ENCODE measurements around the gene FHOD1. TPM values are rescaled to one million over a fixed set of nuclear protein-coding genes. Genes with fewer than 3 reads are reported as not detected.

FHOD1 gene
- total RNA-seq, 1 experiment from 2014 or later, result 33.1 TPM

DNA sequence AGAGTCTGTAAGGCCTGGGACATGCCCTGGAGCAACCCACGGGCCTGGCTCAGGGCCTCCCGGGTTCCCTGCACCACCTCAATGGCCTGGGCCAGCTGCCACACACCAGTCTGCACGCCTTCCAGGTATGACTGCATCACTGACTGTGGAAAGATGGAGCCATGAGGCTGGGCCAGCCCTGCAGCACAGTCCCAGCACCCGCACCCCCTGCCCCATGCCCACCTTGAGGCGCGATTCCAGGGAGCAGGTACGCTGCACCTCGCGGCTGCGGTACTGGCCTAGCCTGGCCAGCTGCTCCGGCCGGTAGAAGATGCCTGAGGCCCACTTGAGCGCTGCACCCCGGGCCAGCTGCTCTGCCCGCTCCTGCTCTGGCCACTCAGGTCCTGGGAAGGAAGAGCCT lies 58.5 kb downstream of the FHOD1 start:
- no peak for DNase-seq
- Histone ChIP-seq H3K9ac (ENCODE audit: low read length) (no peak overlapping the region), H4K20me1 (ENCODE audit: insufficient read depth, low read depth, low read length) (peaks cover 17% of the 10 kb centered on the region), H3K4me3 (ENCODE audit: low read length) (no peak overlapping the region), H3K4me2 (ENCODE audit: low read depth, low read length, poor library complexity, severe bottlenecking) (no peak overlapping the region), H3K36me3 (ENCODE audit: insufficient read depth, low read length) (peaks cover 6% of the 10 kb centered on the region; the same call in 1 of the 2 replicates), H3K27ac (ENCODE audit: low read length) (no peak overlapping the region), H3K9me2 (replicated peaks; ENCODE audit: insufficient read depth, low read length) (no peaks in the 10 kb centered on the region), H2AFZ (ENCODE audit: low read length) (no peak overlapping the region), H3K79me2 (ENCODE audit: low read length) (peaks cover 18% of the 10 kb centered on the region), H3K27me3 (ENCODE audit: low read length) (no peaks in the 10 kb centered on the region), H3K4me1 (ENCODE audit: low read length) (peaks cover 20% of the 10 kb centered on the region), H3K9me3 (ENCODE audit: low read length) (no peaks in the 10 kb centered on the region)

DNA sequence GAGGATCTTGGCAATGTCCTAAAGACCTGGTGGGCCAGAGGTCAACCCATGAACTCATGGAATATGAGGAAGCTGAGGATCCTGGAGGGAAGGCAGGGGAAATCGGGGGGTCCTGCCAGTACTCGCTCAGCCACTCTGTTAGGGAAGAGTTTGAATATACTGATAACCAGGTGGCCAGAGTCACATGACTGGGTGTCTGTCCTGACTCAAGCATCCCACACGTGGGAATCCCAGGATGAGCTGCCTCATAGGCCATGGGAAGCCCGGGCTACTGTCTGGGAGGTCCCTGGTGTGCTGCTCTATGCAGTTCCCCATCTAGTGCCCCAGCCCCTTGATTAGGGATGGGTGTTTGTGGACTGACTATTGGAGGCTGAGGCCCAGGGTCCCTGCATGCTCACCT lies 59.0 kb downstream of the FHOD1 start:
- no peak for DNase-seq
- H4K20me1 ChIP-seq (ENCODE audit: insufficient read depth, low read depth, low read length), result peaks cover 12% of the 10 kb centered on the region
- peaks cover 1% of the 10 kb centered on the region; the same call in 1 of the 2 replicates for H3K36me3 ChIP-seq (ENCODE audit: insufficient read depth, low read length)
- H3K4me2 ChIP-seq (ENCODE audit: low read depth, low read length, poor library complexity, severe bottlenecking), result no peak overlapping the region
- H2AFZ ChIP-seq (ENCODE audit: low read length), result no peak overlapping the region
- H3K9me2 ChIP-seq (replicated peaks; ENCODE audit: insufficient read depth, low read length), result no peaks in the 10 kb centered on the region
- peaks cover 16% of the 10 kb centered on the region for H3K4me1 ChIP-seq (ENCODE audit: low read length)
- no peak overlapping the region for H3K9ac ChIP-seq (ENCODE audit: low read length)
- no peak overlapping the region for H3K27ac ChIP-seq (ENCODE audit: low read length)
- H3K9me3 ChIP-seq (ENCODE audit: low read length), result no peaks in the 10 kb centered on the region
- no peaks in the 10 kb centered on the region for H3K27me3 ChIP-seq (ENCODE audit: low read length)
- H3K4me3 ChIP-seq (ENCODE audit: low read length), result no peak overlapping the region
- peaks cover 13% of the 10 kb centered on the region for H3K79me2 ChIP-seq (ENCODE audit: low read length)

DNA sequence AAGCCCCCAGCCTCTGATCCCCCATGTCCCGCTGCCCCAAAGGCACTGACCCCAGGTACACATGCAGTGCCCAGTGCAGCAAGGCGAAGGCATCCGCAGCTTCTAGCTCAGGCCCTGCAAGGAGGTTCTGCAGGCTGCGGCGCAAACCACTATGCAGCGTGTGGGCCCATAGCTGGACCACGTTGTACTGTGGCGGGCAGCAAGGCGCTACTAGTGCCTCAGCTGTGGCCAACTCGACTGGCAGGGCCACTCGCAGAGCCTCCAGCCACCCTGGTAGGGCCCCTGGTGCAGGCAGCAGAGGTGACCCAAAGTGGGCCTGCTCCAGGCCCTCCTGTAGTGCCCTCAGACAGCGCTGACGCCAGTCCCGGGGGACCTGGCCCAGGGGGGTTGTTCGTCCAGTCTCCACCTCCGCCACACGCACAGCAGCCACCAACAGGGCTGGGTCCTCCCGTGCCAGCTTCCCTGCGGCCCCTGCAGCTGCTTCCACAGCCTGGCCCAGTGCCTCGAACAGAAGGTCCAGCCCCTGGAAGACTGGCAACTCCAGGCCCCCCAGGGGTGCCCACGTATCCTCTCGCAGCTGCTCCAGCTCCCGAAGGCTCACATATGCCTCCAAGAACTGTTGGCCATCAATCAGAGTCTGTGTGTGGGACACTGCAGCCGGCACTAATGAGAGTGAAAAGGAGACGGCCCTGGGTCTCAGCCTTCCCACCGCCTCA lies 59.9 kb downstream of the FHOD1 start:
- H3K9me3 ChIP-seq (ENCODE audit: low read length), result no peaks in the 10 kb centered on the region
- no peak overlapping the region for H3K27ac ChIP-seq (ENCODE audit: low read length)
- H2AFZ ChIP-seq (ENCODE audit: low read length), result no peak overlapping the region
- no peak overlapping the region for H3K9ac ChIP-seq (ENCODE audit: low read length)
- no peaks in the 10 kb centered on the region for H3K36me3 ChIP-seq (ENCODE audit: insufficient read depth, low read length)
- peaks cover 19% of the 10 kb centered on the region for H3K4me1 ChIP-seq (ENCODE audit: low read length)
- H4K20me1 ChIP-seq (ENCODE audit: insufficient read depth, low read depth, low read length), result peaks cover 2% of the 10 kb centered on the region; the same call in 1 of the 2 replicates
- H3K4me3 ChIP-seq (ENCODE audit: low read length), result no peak overlapping the region
- no peak overlapping the region for H3K4me2 ChIP-seq (ENCODE audit: low read depth, low read length, poor library complexity, severe bottlenecking)
- peaks cover 3% of the 10 kb centered on the region for H3K79me2 ChIP-seq (ENCODE audit: low read length)
- no peaks in the 10 kb centered on the region for H3K27me3 ChIP-seq (ENCODE audit: low read length)
- DNase-seq, result no peak
- H3K9me2 ChIP-seq (replicated peaks; ENCODE audit: insufficient read depth, low read length), result no peaks in the 10 kb centered on the region

DNA sequence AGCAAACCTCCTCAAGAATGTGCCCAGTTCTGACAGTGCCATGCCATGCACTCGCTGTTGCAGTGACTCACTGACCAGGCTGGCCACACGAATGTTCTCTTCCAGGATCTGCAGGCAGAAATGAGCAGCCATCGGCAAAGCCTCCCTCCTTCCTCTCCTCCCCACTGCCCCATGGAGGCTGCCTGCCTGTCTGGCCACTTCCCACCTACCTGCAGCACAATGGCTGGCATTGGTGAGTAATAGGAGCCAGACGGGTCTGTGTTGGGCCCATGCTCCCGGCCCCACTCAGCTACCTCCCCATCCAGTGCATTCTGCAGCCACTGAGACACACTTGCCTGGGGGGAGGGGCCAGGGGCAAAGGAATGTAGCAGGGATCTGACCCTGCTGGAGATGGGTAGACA lies 60.7 kb downstream of the FHOD1 start:
- no peaks in the 10 kb centered on the region for H3K79me2 ChIP-seq (ENCODE audit: low read length)
- H3K4me1 ChIP-seq (ENCODE audit: low read length), result peaks cover 22% of the 10 kb centered on the region
- no peak overlapping the region for H3K9ac ChIP-seq (ENCODE audit: low read length)
- H3K9me3 ChIP-seq (ENCODE audit: low read length), result no peaks in the 10 kb centered on the region
- H3K9me2 ChIP-seq (replicated peaks; ENCODE audit: insufficient read depth, low read length), result no peaks in the 10 kb centered on the region
- no peaks in the 10 kb centered on the region for H3K27me3 ChIP-seq (ENCODE audit: low read length)
- no peak for DNase-seq
- H2AFZ ChIP-seq (ENCODE audit: low read length), result no peak overlapping the region
- no peaks in the 10 kb centered on the region for H3K36me3 ChIP-seq (ENCODE audit: insufficient read depth, low read length)
- H3K27ac ChIP-seq (ENCODE audit: low read length), result no peak overlapping the region
- H4K20me1 ChIP-seq (ENCODE audit: insufficient read depth, low read depth, low read length), result no peaks in the 10 kb centered on the region
- H3K4me2 ChIP-seq (ENCODE audit: low read depth, low read length, poor library complexity, severe bottlenecking), result no peak overlapping the region
- no peak overlapping the region for H3K4me3 ChIP-seq (ENCODE audit: low read length)

DNA sequence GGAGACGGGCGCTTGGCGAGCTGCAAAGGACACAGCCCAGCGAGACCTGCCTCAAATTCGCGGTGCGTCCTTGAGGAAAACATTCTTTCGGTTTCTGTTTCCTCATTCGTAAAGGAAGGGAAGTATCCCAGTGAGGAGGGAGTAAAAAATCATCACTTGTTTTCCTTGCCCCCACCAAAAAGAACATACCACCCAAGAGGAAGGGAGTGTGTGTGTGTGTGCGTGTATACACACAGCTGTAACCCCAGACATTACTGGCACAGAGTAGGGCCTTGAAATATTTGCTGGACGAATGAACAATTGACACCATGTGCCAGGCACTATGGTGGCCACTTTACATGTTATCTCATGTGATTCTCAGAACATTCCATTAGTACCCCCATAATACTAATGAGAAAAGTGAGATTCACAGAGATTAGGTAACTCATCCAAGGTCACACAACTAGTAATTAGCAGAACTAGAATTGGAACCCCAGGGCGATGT lies 61.6 kb downstream of the FHOD1 start:
- Histone ChIP-seq H3K27ac (ENCODE audit: low read length) (no peak overlapping the region), H3K36me3 (ENCODE audit: insufficient read depth, low read length) (no peaks in the 10 kb centered on the region), H3K79me2 (ENCODE audit: low read length) (no peaks in the 10 kb centered on the region), H3K9me3 (ENCODE audit: low read length) (no peaks in the 10 kb centered on the region), H3K4me1 (ENCODE audit: low read length) (peaks cover 22% of the 10 kb centered on the region), H3K4me2 (ENCODE audit: low read depth, low read length, poor library complexity, severe bottlenecking) (no peak overlapping the region), H3K9me2 (replicated peaks; ENCODE audit: insufficient read depth, low read length) (no peaks in the 10 kb centered on the region), H4K20me1 (ENCODE audit: insufficient read depth, low read depth, low read length) (no peaks in the 10 kb centered on the region), H3K9ac (ENCODE audit: low read length) (no peak overlapping the region), H2AFZ (ENCODE audit: low read length) (no peak overlapping the region), H3K27me3 (ENCODE audit: low read length) (no peaks in the 10 kb centered on the region), H3K4me3 (ENCODE audit: low read length) (no peak overlapping the region)
- DNase-seq, result no peak

DNA sequence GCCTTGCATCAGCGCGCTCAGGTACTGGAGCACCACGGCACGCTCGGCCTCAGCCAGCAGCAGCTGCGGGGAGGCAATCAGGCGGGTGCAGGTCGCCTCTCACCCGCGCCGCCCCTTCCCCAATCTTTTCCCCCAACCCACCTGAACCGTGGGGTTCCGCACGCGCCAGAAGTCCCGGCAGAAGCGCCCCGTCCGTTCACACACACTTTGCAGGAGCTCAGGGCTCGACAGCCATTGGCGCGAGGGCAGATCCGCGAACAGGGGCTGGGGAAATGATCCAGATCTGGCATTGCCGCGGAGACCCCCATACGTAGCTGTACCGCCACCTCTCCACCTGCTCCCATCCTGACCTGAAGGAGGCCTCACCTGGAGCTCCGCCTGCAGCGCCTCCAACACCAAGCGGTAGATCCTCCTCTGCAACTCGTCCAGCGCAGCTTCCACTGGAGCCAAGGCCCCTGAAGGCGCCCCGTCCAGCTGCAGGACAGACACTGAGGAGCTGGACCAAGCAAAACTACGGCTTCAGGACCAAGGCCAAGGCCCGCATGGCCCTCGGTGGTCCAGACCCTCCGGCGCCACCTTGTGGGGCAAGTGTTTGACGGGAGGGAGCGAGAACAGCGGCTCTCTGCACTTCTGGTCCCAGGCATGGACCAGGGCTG lies 62.2 kb downstream of the FHOD1 start:
- no peaks in the 10 kb centered on the region for H3K27me3 ChIP-seq (ENCODE audit: low read length)
- peaks cover 22% of the 10 kb centered on the region for H3K4me1 ChIP-seq (ENCODE audit: low read length)
- no peak overlapping the region for H3K9ac ChIP-seq (ENCODE audit: low read length)
- peak overlapping the region; percentile 94 for H3K4me2 ChIP-seq (ENCODE audit: low read depth, low read length, poor library complexity, severe bottlenecking)
- peak; percentile 92 for DNase-seq
- H3K79me2 ChIP-seq (ENCODE audit: low read length), result no peaks in the 10 kb centered on the region
- no peak overlapping the region for H3K27ac ChIP-seq (ENCODE audit: low read length)
- no peaks in the 10 kb centered on the region for H3K36me3 ChIP-seq (ENCODE audit: insufficient read depth, low read length)
- H2AFZ ChIP-seq (ENCODE audit: low read length), result no peak overlapping the region
- no peaks in the 10 kb centered on the region for H3K9me3 ChIP-seq (ENCODE audit: low read length)
- H3K4me3 ChIP-seq (ENCODE audit: low read length), result no peak overlapping the region; the same call in 1 of the 2 replicates
- no peaks in the 10 kb centered on the region for H4K20me1 ChIP-seq (ENCODE audit: insufficient read depth, low read depth, low read length)
- H3K9me2 ChIP-seq (replicated peaks; ENCODE audit: insufficient read depth, low read length), result no peaks in the 10 kb centered on the region

DNA sequence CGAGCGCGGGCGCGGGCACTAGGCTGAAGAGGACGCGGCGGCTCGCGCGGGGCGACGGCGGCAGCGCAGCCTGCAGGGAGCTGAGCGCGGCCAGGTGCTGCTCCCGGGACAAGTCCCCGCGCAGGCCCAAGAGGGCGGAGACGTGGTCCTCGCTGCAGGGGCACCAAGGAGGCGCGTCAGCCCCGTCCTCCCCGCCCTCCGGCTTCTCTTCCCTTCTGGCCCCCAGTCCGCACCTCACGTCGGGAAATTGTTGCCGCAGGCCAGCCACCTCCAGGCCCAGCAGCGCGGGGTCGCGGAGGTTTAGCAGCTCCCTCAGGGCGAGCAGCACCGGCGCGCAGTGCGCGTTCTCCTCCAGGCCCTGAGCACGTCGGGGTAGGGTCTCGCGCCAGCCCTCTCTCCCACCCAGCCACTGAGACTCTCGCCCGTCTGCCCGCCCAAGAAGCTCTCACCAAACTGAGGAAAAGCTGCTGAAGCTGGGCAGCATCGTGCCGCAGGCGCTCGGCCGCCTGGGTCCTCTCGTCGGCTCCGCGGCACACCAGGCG lies 62.8 kb downstream of the FHOD1 start:
- no peaks in the 10 kb centered on the region for H3K79me2 ChIP-seq (ENCODE audit: low read length)
- H3K27me3 ChIP-seq (ENCODE audit: low read length), result no peaks in the 10 kb centered on the region
- H3K27ac ChIP-seq (ENCODE audit: low read length), result no peak overlapping the region
- peak overlapping the region; percentile 94 for H3K4me2 ChIP-seq (ENCODE audit: low read depth, low read length, poor library complexity, severe bottlenecking)
- peaks cover 22% of the 10 kb centered on the region for H3K4me1 ChIP-seq (ENCODE audit: low read length)
- no peaks in the 10 kb centered on the region for H3K9me3 ChIP-seq (ENCODE audit: low read length)
- peak overlapping the region; percentile 98 for H2AFZ ChIP-seq (ENCODE audit: low read length)
- H3K4me3 ChIP-seq (ENCODE audit: low read length), result peak overlapping the region; percentile 79
- peak; percentile 68 for DNase-seq
- H3K9ac ChIP-seq (ENCODE audit: low read length), result peak overlapping the region; percentile 74
- no peaks in the 10 kb centered on the region for H3K9me2 ChIP-seq (replicated peaks; ENCODE audit: insufficient read depth, low read length)
- 0 out of 2 replicates have a peak, but pooled peaks cover 1% of the 10 kb centered on the region for H4K20me1 ChIP-seq (ENCODE audit: insufficient read depth, low read depth, low read length)
- no peaks in the 10 kb centered on the region for H3K36me3 ChIP-seq (ENCODE audit: insufficient read depth, low read length)
